DND-41 (cell line): ENCODE data around the gene FTO.

ENCODE experiments used
- CTCF ChIP-seq: IDR thresholded peaks from 2 replicates; pipeline ENCODE4 v1.5.1; 2012; ENCODE audit warnings: borderline replicate concordance, low read length, moderate library complexity, mild to moderate bottlenecking; ENCODE audit not compliant: poor library complexity, severe bottlenecking; ENCODE audit errors: extremely low read depth
- EZH2 ChIP-seq: IDR thresholded peaks from 3 replicates; pipeline ENCODE4 v1.6.1; 2012; ENCODE audit warnings: borderline replicate concordance, low read depth, mild to moderate bottlenecking, moderate library complexity, low read length, inconsistent platforms; ENCODE audit not compliant: severe bottlenecking

- TF ChIP-seq CTCF (no peak), EZH2 (no peak)
Observed at GRCh38 chr16:54053891-54054820, 350.2 kb downstream of the FTO start.
